Kidney capillary endothelial cell (primary cell): ENCODE measurements around the gene MN1.

Experiments used
- DNase-seq: peaks from one replicate; pipeline ENCODE4 v3.0.0-alpha.2; 2018; ENCODE audit warnings: low spot score

The MN1 gene

DNA sequence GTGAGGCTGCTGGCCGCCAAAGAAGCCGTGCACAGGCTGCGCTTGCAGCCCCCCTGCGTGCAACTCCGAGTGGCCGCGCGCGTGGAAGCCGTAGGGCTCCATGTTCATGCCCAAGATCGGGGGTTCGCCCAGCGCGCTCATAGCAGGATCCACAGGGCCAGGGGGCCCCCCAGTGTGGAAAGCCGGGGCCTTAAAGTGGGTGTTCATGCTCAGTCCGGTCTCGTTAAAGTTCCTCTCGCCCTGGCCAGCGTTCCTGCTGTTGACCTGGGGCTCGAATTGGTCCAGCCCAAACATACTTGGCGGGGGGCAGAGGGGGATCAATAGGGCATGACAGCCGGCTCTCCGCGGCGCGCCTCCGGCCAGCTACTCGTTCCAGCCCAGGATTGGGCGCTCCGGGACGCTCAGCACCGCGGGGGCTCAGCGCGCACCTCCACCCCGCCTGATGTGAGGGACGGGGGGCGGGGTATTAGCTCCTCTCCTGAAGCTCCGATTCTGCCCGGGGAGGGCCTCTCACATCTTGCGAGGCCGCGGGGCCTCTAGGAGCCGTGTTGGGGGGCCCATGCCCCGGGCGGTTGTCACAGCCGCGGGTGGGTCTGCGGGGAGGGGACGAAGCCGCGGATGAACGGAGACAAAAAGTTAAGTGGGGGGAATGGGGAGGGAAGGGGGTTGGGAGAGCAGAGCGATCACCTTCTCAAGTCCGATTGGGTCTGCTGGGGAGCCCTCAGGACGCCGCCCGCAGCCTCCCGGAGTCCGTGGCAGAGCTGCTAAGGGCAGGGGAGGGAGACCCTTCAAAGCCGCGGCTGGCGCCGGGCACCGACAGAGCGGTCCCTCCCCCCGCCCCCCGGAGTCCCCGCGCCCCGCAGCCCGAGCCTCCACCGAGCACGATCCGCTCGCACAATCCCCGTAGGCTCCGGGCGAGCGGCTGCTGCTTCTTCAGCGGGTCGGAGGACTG lies 1.0 kb downstream of the MN1 start:
- no peak for DNase-seq

DNA sequence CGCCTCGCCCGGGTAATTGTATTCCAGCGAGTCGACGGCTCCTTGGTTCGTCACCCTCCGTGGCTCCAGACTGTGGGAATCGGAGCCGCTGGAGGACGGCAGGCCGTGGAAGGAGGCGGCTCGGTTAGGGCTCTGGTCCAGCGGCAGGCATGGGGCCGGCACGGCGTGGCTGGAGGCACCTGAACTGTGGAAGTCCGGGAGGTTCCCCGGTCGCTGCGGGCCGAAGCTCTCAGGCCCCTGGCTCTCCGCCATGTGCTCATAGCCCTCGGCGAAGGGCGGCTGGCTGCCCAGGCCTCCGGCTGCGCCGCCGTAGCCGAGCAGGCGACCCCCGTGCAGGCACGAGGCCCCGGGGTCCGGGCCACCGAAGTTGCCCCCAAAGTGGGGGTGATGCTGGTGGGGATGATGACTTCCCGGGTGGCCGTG lies 1.7 kb downstream of the MN1 start:
- no peak for DNase-seq

DNA sequence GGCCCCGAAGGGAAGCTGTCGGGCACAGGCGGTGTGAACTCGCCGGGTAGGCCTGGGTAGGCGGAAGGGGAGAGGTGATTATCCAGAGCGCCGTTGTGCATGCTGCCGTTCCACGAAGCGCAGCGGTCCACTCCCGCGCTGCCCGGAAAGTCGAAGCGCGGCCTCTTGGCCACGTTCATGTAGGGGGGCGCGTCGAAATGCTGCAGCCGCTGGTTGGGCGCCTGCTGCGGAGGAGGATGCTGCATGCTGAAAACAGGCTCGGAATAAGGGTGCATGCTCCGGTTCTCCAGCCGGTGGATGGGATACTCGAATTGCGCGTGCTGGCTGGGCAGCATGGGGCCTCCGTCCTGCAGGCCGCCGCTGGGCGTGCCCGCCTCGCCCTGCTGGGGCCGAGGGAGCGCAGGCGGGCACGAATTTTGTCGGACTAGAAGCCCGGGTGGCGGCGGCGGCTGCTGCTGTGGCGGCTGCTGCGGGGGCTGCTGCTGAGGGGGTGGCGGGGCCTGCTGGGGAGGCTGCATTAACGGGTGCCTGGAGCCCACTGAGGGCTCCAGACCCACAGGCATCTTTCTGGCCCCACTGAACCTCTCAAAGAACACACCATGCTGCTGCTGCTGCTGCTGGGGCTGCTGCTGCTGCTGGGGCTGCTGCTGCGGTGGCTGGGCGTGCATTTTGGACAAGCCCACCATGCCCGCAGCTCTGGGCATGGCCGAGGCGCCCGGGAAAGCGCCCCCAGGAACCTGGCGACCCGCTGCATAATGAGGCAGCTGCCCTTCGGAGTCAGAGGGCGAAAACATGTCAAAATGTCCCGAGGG lies 2.3 kb downstream of the MN1 start:
- DNase-seq, result no peak

DNA sequence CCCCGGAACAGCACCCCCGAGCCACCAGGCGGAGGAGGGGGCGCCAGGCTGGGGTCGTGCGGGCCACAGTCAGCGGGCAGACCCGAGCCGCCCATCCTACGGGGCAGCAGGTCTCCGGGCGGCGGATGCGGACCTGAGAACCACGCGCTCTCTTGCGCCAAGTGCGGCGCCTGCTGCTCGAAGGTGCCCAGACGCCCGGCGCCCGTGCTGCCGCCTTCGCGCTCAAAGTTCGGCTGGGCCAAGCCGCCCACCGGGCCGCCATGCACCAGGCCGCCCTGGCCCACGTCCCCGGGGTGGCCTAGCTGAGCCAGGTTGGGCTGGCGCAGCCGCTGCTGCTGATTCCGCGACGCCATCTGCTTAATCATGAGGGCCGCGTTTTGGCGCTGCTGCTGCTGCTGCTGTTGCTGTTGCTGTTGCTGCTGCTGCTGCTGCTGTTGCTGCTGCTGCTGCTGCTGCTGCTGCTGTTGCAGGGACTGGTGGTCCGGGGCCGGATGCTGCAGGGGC lies 3.0 kb downstream of the MN1 start:
- DNase-seq, result no peak

DNA sequence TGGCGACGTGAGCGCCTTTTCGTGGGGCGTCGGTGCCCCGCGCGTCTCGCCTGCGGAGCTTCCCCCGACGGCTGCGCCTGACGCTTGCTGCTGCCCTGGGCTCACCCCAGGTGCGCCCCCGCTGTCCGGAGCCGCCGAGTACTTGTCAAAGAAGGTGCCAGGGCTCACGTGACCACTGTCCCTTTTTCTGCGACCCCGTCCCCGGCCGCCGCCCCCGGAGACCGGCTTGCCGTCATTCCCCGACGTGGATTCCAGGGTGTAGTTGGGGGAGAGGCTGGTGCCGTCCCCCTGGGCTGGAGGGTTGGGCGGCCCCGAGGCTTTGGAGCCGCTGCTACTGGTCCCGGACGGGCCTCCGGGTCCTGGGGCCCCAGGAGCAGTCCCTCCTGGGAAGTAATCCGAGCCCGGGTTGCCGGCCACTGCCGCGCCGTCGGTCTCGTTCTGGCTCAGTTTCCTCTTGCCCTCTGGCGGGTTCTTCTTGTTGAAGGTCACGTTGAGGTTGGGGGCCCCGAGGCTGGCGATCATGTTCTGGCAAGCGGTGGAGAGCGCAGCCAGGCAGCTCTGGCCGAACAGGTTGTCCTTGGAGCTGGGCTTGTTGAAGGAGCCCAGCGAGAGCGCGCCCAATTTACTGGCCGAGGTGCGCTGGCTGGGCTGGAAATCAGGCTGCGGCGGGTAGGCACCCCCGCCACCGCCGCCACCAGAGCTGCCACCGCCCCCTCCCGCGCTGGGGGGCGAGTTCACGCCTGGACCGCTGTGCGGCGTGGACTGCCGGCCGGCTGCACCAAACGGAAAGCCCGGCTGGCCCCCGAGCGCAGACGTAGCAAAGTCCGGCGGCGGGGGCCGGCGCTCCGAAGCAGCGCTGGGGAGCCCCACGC lies 3.8 kb downstream of the MN1 start:
- DNase-seq, result no peak

DNA sequence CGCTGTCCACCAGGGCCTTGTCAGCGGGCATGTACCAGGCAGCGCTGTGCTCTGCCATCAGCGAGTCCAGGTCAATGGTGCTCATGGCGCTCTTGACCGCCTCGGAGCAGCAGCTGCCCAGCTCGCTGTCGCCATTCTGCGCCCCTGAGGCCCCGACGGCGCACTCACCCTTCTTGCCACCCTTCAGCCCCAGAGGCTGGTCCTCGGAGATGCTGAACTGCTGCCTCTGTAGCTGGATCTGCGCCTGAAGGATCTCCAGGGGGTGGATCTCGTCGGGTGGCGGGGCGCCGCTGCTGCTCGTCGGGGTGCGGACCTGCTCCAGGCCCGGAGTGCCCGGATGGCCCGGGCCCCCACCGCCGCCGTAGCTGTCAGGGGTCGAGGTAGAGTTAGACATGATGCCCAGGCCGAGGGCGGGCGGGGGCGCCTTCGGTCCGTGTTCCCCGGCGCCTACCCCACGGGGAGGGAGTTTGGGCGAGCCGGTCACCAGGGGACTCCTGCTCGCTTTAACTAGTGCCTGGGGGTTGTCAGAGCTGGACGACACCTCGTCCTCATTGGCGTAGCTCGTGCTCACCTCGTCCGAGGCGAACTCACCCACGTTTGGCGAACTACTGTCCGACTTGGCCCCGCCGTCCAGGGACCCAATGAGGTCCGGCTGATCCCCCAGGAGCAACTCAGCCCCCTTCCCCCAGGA lies 4.6 kb downstream of the MN1 start:
- DNase-seq, result no peak

DNA sequence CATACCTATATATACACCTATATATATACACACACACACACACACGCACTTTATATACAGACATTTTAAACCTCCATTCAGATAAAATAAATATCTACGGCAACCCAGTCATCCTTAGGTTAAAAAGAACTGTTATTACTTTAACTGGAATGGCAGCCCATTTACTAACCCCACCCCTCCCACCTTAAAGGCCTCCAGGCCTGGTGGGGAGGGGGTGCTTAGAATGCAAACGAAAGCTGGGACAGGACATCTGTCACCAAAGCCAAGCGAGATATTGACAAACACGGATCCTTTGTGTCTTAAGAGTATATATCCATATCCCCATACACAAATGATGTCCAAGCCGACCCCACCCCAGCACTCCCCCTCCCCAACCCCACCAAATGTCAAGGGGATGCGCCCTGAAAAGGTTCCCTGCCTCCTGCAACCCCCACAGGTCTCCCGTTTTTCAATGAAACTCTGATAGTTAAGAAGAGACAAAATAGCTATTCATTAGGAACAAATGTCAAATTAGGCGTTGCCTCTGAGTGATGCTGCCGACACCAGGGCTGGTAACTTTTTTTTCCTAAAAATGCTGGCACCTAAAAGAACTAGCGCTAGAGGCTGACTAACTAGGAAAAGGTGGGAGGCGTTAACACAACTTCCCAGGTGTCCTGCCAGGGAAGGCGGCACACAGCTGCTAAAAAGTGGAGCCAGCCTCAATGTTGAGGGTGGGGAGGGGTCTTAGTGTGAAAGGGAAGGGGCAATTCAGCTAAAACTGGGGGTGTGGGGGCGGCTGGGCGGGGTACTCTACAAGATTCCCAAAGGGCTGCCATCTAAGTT lies 5.6 kb downstream of the MN1 start:
- DNase-seq, result no peak

DNA sequence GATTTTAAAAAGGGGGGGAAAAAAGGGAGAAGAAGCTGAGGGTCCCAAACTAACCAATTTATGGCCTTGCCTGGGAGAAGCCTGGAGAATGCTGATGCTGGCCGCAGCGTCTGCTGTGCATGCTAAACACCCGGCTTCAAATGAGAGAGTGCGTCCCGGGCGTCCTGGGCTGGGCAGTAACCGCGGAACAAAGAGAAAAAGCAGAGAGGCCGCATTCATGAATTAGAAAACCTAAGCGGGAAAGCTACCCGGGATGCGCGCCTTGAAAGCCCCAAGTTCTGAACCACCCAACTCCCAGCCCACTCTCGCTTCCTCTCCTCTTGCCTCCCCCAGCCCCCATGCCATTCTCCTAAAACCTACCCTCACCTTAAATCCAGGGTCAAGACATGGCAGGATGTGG lies 6.5 kb downstream of the MN1 start:
- no peak for DNase-seq

DNA sequence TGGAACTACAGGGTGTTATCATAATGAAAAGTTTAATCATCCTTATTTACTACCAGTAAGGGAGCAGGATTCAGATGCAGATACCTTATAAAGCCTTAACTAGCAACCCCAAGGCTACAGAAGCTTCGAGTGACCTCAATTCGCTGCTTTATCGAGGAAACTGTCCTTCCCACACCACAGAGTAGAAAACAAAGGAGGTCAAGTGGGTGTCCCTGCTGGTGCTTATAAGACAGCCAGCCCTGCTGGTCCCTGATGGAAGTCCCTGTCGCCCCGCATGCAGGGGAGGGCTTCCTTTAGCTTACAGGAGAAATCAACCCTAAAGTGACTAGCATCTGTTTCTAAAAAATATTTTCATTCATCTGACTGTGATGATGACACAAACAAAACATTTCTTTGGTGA lies 7.3 kb downstream of the MN1 start:
- DNase-seq, result no peak

DNA sequence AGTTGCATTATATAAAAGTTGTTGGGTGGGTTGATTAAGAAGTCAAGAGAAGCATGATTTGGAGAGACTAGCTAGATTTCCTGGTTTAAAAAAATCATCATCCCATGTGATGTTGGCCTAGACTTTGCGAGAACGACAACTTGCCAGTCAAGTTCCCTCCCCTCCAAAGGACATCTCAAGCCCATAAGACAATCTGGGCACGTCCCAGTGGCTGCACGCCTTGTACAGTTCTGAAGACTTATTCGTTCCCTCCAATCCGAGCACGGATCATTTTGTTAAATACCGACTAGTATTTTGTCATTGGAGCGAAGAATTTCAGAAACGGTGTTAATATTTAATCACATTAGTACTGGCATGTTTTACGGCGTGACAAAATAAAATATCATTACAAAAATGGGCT lies 8.0 kb downstream of the MN1 start:
- no peak for DNase-seq

DNA sequence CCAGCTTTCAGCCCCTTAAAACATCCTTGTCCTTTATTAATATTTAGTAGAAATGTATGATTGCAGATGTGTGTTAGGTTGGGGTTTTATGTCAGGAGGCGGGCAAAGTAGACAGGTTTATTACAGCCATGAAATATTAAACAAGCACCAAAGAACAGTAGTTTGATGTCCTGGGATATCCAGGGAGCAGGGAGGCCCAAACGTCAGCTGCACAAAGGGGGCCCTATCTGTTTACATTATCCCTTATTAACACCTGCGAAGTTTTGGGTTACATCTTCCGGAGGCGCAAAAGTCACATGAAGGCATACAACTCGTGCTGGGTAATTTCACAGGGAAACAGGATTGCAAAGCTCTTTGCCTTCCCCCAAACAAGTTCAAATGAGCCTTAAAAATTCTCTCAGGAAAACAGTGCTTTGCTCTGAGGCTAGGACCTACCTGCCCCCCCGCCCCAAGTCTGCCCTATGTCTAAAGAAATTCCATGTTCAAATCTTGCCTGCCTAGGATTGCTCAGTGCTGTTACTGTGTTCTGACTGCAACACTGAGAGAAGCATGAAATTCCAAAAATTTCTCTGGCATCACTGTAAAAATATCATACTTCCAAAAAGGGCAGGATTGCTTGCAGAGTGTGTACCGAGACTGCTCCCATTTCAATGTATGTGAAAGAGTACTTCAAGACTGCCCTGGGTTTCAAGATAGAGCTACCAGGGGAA lies 8.9 kb downstream of the MN1 start:
- DNase-seq, result no peak

DNA sequence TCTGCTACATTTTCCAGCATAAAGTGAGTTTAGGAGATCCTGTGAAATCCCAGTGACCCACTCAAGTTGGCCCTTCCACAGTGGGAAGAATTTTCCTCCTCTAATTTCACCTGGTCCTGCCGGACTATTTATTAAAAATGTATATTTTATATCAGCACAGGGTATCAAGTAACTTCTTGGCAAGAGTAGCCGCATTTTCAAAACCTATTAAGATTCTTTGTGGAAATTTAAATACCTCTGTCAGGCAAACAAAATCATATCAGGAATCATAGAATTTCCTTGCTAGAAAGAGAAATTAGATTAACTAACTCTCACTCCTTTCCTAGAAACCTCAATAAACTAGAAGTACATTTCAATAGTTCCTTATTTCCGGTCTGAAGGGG lies 9.7 kb downstream of the MN1 start:
- DNase-seq, result no peak

DNA sequence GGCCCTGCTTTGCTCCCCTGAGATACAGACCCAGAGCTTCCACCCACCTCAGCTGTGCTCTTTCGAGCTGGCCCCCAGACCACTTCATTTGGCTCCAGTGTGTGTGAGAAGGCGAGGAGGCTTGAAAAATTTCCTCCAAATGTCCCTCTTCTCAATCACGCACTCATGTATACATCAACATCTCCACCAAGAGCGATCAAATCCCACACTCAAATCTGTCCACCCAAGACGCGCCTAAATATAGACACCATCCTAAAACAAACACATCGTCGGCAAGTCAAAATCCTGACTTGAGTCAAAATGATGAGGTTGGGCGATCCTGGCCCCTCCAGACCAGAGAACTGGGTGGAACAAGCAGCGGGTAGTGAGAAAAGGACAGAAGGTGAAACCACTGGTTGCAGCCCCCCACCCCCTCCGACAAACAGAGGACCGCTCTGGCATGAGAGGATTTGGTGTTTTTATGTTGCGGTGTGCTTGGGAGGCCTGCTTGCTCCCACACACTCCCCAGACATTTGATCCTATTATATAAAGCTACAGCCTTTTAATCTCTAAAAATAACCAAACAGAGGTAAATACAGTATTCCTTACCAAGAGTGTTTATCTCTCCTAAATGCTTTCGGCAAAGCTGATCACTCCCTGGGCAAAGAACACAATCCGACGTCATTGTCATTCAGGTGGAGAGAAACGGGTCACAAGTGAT lies 10.2 kb downstream of the MN1 start:
- DNase-seq, result no peak

DNA sequence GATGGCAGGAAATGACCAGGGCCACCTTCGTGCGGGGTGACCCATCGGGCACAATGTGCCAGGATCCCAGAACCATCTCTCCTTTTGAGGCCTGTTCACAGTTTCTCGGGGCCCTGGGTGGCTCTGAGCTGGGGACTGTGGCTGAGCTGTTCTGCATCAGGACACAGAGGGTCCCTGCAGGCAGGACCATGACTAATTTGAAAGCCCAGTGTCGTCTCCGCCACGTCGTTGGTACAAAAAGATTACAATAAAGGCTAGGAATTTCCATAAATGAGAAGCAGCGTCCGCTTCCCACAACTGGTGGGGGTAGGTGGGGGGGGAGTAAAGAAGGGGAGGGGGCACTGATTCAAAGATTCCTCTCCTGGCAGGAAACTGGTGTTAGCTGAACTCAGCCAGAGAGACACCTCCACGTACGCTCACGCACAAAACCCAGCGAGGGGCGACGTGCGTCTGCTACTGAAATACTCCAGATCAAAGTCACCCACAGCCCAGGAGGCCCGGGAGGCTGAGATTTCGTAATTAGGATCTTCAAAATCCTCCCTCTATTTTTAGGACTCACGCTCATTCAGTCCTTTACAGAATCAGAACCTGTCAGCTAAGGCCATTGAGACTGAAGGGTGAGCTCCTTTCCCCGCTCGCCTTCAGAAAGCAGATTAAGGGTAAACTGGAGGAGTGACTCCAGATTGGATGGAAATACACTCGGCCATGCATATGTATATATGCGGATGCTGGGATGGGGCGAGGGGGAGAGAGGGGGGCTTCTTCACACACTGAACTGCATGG lies 11.0 kb downstream of the MN1 start:
- DNase-seq, result no peak

DNA sequence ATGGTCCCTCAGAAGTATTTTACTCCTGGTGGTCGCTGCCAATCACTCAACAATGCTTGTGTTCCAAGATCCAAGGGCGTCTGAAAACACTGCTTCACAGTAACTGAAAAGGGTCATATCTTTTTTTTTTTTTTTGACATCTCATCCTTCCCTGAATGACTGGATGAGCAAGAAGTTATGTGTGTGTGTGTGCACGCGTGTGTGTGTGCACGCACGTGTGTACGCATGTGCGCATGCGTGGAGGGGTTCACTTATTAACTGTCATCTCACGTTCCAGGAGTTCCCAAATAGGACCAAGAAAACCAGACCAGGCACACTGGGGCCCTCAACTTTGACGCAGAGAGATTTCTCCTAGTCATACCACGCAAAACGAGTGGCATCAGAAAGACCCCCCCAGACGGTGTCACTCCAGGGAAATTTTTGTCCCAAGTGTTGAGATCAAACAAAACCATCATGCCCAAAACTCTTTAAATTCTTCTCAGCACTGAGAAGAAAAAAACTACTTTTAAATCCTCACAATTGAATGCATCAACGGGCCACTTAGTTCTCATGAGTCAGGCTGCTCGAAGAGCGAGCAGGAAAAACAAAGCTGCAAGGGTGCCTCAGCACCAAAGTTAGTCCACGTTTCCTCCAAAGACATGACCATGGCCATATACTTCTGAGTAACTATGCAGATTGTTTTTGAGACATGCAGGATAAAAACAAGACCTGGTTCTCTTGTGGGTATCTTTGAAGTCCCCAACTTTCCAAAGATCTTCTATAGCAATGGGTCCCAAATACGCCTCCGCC lies 12.9 kb downstream of the MN1 start:
- no peak for DNase-seq

DNA sequence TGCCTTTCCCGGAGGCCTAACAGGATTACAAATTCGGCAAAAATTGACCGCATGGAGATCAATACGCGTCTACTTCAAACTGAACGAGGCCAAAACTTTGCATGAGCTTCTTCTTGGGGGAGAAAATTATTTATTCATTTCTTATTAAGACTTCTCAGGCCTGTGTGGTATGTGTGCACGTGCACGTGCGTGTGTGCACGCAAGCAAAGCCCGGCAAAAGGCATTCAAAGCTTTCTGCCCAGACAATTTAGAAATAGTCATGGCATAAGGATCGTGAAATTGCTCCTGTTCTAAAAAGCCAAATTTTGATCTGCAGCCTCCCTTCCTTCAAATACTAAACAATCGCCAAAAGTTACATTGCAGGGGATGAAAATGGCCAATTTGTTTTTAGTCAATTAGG lies 14.6 kb downstream of the MN1 start:
- DNase-seq, result no peak

DNA sequence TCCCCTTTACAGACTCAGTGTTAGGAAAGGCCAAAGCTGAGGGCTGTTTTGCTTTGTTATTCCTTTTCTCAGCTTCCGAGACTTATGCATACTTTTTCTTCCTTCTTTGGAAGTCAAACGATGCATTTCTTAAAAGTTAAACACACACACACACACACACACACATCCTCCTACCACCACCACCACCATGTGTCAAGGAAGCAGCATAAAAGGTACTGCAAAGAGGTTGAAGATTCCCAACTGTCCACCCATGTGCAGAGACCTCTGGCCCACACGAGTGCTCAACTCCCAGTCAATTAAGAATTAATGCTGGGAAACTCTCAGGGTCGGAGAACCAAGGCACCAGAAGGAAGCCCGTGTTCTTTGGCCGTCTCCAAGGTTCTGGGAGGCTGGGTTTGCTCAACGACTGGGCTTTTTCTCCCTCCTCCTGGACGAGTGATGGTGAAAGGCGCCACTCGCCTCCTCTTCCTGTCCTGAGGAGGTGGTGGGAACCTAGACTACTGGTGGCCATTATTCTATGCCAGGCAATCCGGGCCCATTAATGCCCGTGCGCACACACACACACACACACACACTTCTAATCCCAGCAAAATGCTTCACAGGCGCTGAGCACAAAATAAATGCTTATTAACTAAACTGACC lies 15.1 kb downstream of the MN1 start:
- DNase-seq, result no peak
